Measurements from ENCODE around the gene KIZ. TPM values are rescaled to one million over a fixed set of nuclear protein-coding genes. Genes with fewer than 3 reads are reported as not detected.

The KIZ gene
- total and polyA plus RNA-seq, 2 of the 4 experiments (the other 2 are of a cell fraction), result 9.9 to 14.0 TPM

GRCh38 chr20:21111416-21111815 is 14.5 kb upstream of the KIZ start:
- Histone ChIP-seq H2AFZ (replicated peaks; ENCODE audit: low read length, poor library complexity) (no peak overlapping the region), H2BK15ac (ENCODE audit: low read depth, low read length) (no peak overlapping the region), H3K14ac (replicated peaks; ENCODE audit: low read depth, low read length) (no peak overlapping the region), H3K4me1 (ENCODE audit: control insufficient read depth, insufficient read depth, low read length) (no peaks in the 10 kb centered on the region), H3K79me1 (ENCODE audit: low read depth in 1 of 2, low read length in 2 of 2) (no peaks in the 10 kb centered on the region), H3K9ac (ENCODE audit: low read depth, low read length) (no peak overlapping the region), H3K4ac (ENCODE audit: low read depth, low read length) (no peak overlapping the region), H4K91ac (ENCODE audit: insufficient read depth, low read depth, low read length) (no peak overlapping the region), H3K23ac (ENCODE audit: low read depth, low read length) (no peak overlapping the region), H4K5ac (ENCODE audit: low read depth, low read length) (no peak overlapping the region), H3K9me1 (ENCODE audit: insufficient read depth, low read length) (no peaks in the 10 kb centered on the region), H2AK5ac (ENCODE audit: low read depth, low read length) (no peak overlapping the region), H3K27me3 (ENCODE audit: control insufficient read depth, insufficient read depth, low read length) (peaks cover 38% of the 10 kb centered on the region), H3K27ac (ENCODE audit: insufficient read depth, low read length) (no peak overlapping the region), H2BK5ac (ENCODE audit: low read depth, low read length, poor library complexity, severe bottlenecking) (no peak overlapping the region), H3K36me3 (ENCODE audit: control insufficient read depth, insufficient read depth, low read length) (no peaks in the 10 kb centered on the region), H3K9me3 (ENCODE audit: control insufficient read depth, insufficient read depth, low read length) (no peaks in the 10 kb centered on the region), H3K4me2 (ENCODE audit: low read depth, low read length) (no peak overlapping the region), H3K56ac (ENCODE audit: extremely low read depth, insufficient read depth, low read length) (no peak overlapping the region), H2AK9ac (replicated peaks; ENCODE audit: low read depth, low read length, poor library complexity) (no peak overlapping the region), H4K20me1 (ENCODE audit: insufficient read depth, low read length) (no peaks in the 10 kb centered on the region), H3K4me3 (ENCODE audit: insufficient read depth, low read depth, low read length) (no peak overlapping the region), H2BK20ac (ENCODE audit: low read depth, low read length) (no peak overlapping the region), H3K18ac (ENCODE audit: low read depth, low read length) (no peak overlapping the region), H2BK120ac (ENCODE audit: low read depth, low read length) (no peak overlapping the region), H4K8ac (ENCODE audit: low read depth in 2 of 2, low read length in 2 of 2) (no peak overlapping the region)
- intact Hi-C loops (cut with micrococcal nuclease), result no loop called here
- DNase-seq (no peak), ATAC-seq (ENCODE audit: low read depth) (no peak)
- ChIA-PET CTCF (no interaction called here), POLR2A (ENCODE audit: unreplicated experiment) (no interaction called here)
- no TSS peak for BruUV-seq (replicated peaks)
- no CpG with 5 or more reads among the region's 2 CpGs for WGBS, 2 experiments (ENCODE audit: extremely low coverage in 2 of 2, insufficient read length in 1 of 2)
- no peak for TF ChIP-seq RFX5 (IDR thresholded peaks at IDR 0.05; ENCODE audit: low read depth, low read length)
- TF ChIP-seq SMC3 (IDR thresholded peaks at IDR 0.05; ENCODE audit: low read depth, low read length), result no peak
- TF ChIP-seq ELK1 (IDR thresholded peaks at IDR 0.05; ENCODE audit: borderline replicate concordance, low read depth, low read length), result no peak
- no peak for TF ChIP-seq FOS (IDR thresholded peaks at IDR 0.05; ENCODE audit: low read depth, low read length)
- in situ Hi-C loops (cut with MboI; ENCODE audit: low sequenced_read_pairs), result no loop called here
- dilution Hi-C loops (cut with HindIII; ENCODE audit: low sequenced_read_pairs, unreplicated experiment), result no loop called here

Measured in IMR-90 (cell line).